ENCODE results near the gene PRKCZ. TPM values are rescaled to one million over a fixed set of nuclear protein-coding genes. Genes with fewer than 3 reads are reported as not detected.

The PRKCZ gene
- total RNA-seq, 1 donor from 2014 or later: 120 TPM

DNA sequence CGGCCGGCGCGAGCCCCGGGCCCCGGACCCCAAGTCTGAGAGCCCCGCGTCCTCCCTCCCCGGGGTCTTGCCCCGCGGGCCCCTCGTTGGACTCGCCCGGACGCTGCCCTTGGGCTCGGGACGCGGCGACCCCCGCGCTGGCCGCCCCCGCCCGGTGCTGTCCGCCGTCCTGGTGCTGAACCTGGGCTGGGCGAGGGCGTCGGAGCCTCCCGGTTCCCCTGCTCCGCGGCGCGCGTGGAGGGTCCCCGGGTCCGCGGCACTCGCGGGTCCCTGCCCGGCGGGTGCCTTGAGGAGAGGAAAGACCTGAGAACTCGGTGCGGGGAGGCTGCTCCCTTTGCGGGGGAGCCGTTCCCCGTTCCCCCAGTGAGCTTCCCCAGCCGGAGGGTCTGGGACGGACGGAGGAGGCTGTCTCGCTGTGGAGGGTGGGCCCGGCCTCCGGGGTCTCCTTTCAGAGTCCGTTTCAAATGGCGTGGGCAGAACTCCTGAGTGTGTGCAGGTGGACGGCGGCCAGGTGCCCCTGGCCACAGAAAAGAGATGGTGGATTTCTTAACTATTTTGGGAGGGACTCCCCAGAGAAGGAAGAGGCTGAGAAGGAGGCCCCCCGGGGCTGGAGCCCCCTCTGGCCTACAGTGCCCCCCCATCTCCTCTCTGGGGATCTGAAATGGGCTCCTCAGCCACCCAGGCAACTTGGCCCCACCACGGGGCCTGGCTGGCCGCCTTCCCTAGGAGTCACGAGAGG, 30.5 kb upstream of the PRKCZ start:
- TF ChIP-seq, protein P1, sequence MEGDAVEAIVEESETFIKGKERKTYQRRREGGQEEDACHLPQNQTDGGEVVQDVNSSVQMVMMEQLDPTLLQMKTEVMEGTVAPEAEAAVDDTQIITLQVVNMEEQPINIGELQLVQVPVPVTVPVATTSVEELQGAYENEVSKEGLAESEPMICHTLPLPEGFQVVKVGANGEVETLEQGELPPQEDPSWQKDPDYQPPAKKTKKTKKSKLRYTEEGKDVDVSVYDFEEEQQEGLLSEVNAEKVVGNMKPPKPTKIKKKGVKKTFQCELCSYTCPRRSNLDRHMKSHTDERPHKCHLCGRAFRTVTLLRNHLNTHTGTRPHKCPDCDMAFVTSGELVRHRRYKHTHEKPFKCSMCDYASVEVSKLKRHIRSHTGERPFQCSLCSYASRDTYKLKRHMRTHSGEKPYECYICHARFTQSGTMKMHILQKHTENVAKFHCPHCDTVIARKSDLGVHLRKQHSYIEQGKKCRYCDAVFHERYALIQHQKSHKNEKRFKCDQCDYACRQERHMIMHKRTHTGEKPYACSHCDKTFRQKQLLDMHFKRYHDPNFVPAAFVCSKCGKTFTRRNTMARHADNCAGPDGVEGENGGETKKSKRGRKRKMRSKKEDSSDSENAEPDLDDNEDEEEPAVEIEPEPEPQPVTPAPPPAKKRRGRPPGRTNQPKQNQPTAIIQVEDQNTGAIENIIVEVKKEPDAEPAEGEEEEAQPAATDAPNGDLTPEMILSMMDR (IDR thresholded peaks at IDR 0.05; ENCODE audit: partially characterized antibody, unreplicated experiment): no peak
- Mint-ChIP-seq H3K27ac (ENCODE audit: unreplicated experiment) (no peak overlapping the region), H3K9me3 (ENCODE audit: unreplicated experiment) (peaks cover under 1% of the 10 kb centered on the region), H3K36me3 (ENCODE audit: unreplicated experiment) (no peaks in the 10 kb centered on the region), H3K4me3 (ENCODE audit: unreplicated experiment) (peak overlapping the region; percentile 49), H3K4me1 (ENCODE audit: low read depth, unreplicated experiment) (peaks cover 2% of the 10 kb centered on the region), H3K27me3 (ENCODE audit: unreplicated experiment) (peaks cover 16% of the 10 kb centered on the region)
- DNase-seq: no peak

DNA sequence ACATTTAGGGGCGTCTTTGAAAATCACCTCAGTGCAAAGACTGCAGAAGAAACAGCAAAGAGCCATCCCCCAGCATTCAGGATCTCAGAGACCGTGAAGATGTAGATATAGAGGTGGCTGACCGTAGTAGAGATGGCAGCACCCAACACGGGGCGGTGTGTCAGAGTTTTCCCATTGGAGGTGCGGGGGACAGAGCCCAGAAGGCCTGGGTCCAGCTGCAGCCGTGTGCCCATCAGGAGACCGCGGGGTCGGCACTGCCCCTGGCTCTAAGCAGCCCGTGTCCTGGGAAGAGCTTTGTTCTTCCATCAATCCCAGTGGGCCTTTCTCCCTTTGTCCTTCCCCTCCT, 29.9 kb upstream of the PRKCZ start:
- H3K27me3 Mint-ChIP-seq (ENCODE audit: unreplicated experiment): peaks cover 14% of the 10 kb centered on the region
- no peak for DNase-seq
- H3K4me3 Mint-ChIP-seq (ENCODE audit: unreplicated experiment): peak overlapping the region; percentile 49
- H3K27ac Mint-ChIP-seq (ENCODE audit: unreplicated experiment): no peak overlapping the region
- TF ChIP-seq, protein P1 (IDR thresholded peaks at IDR 0.05; ENCODE audit: partially characterized antibody, unreplicated experiment): no peak
- peaks cover 2% of the 10 kb centered on the region for H3K4me1 Mint-ChIP-seq (ENCODE audit: low read depth, unreplicated experiment)
- H3K9me3 Mint-ChIP-seq (ENCODE audit: unreplicated experiment): no peaks in the 10 kb centered on the region
- no peaks in the 10 kb centered on the region for H3K36me3 Mint-ChIP-seq (ENCODE audit: unreplicated experiment)

DNA sequence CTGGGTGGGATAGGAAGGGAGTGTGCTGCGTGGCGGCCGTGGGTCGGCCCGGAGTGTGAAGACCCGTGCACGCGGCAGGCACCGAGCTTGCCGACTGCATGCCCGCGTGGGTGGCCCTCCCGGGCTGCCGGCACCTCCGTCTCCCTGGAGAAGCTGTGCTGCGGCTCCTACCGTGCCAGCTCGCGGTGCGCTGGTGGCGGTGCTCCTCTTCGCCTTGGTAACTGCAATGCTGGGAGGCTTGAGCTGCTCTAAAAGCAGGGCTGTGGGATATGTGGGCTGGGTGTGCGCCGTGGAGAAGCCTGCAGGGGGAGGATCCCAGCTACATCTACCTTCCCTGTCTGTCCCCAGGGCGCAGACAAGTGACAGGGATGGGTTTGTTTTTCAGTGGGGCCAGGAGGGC, 28.7 kb upstream of the PRKCZ start:
- TF ChIP-seq, protein P1 (IDR thresholded peaks at IDR 0.05; ENCODE audit: partially characterized antibody, unreplicated experiment): no peak

DNA sequence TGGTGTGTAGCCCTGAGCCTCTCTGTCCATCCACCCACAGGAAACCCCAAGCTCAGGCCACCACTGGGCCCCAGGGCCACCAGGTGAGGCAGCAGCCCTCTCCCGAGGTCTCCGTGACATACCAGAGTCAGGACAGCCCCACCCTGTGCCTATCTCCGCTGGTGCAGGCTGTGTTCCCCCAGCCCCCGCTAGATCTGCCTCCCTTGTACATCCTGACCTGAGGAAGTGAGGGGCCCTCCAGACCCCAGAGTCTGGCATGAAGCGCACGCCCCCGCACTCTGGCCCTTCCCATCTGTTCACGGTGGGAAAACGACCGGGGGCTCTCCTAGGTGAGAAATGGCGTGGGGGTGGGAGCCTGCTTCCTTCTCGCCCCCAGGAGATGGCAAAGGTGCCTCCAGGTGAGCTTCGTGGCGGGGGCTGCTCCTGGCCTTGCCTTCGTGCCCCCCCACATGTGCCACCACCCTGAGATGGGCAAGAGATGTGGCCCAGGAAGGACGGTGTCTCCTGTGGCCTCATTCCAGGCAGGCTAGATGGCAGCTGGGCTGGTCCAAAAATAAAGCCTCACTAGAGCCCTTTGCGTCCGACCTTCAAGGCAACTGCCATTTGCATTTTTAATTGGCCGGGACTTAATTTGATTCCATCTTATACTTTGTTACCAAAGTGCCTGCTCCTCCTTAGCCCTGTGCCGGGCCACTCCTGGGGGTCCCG, 28.0 kb upstream of the PRKCZ start:
- Mint-ChIP-seq H3K9me3 (ENCODE audit: unreplicated experiment) (no peaks in the 10 kb centered on the region), H3K27ac (ENCODE audit: unreplicated experiment) (no peak overlapping the region), H3K4me1 (ENCODE audit: low read depth, unreplicated experiment) (no peaks in the 10 kb centered on the region), H3K36me3 (ENCODE audit: unreplicated experiment) (no peaks in the 10 kb centered on the region), H3K4me3 (ENCODE audit: unreplicated experiment) (no peak overlapping the region), H3K27me3 (ENCODE audit: unreplicated experiment) (peaks cover 12% of the 10 kb centered on the region)
- no peak for DNase-seq
- TF ChIP-seq, protein P1 (IDR thresholded peaks at IDR 0.05; ENCODE audit: partially characterized antibody, unreplicated experiment): no peak

More for the DNA sequence above, 28.7 kb upstream of the PRKCZ start:
- Mint-ChIP-seq H3K36me3 (ENCODE audit: unreplicated experiment) (no peaks in the 10 kb centered on the region), H3K9me3 (ENCODE audit: unreplicated experiment) (no peaks in the 10 kb centered on the region), H3K4me1 (ENCODE audit: low read depth, unreplicated experiment) (no peaks in the 10 kb centered on the region), H3K4me3 (ENCODE audit: unreplicated experiment) (no peak overlapping the region), H3K27me3 (ENCODE audit: unreplicated experiment) (peaks cover 13% of the 10 kb centered on the region), H3K27ac (ENCODE audit: unreplicated experiment) (no peak overlapping the region)
- DNase-seq: no peak

DNA sequence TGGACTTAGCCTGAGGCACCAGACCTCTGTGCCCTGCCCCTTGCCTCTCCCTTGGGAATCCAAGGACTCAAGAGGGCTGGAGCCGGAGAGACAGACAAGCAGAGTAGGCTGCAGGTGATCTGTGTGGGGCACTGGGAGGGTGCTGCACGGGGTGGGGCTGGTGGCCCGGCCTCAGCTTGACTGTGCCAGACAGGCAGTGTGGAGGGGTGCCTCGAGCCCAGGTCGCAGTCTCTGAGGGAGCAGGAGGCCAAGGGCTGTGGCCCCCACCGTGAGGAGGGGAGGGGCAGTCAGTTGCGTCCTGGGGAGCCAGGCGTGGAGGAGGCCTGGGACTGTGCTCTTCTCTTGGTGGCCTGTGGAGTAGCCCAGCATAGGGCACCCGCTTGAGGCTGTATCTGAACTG, 27.0 kb upstream of the PRKCZ start:
- no peak for DNase-seq
- Mint-ChIP-seq H3K27ac (ENCODE audit: unreplicated experiment) (no peak overlapping the region), H3K4me3 (ENCODE audit: unreplicated experiment) (no peak overlapping the region), H3K4me1 (ENCODE audit: low read depth, unreplicated experiment) (no peaks in the 10 kb centered on the region), H3K36me3 (ENCODE audit: unreplicated experiment) (no peaks in the 10 kb centered on the region), H3K27me3 (ENCODE audit: unreplicated experiment) (peaks cover 12% of the 10 kb centered on the region), H3K9me3 (ENCODE audit: unreplicated experiment) (no peaks in the 10 kb centered on the region)
- TF ChIP-seq, protein P1 (IDR thresholded peaks at IDR 0.05; ENCODE audit: partially characterized antibody, unreplicated experiment): no peak

Measured in glutamatergic neuron (in vitro differentiated cells).